Activated naive CD4-positive, alpha-beta T cell treated with anti-CD3 and anti-CD28 coated beads, Interleukin-2, amount 50 U/mL, for 16 hours (primary cell): Measurements from ENCODE around the gene KCNAB2.

Experiments
- DNase-seq: peaks from one replicate; pipeline ENCODE4 v3.0.0-alpha.2; 2020

Gene KCNAB2

DNA sequence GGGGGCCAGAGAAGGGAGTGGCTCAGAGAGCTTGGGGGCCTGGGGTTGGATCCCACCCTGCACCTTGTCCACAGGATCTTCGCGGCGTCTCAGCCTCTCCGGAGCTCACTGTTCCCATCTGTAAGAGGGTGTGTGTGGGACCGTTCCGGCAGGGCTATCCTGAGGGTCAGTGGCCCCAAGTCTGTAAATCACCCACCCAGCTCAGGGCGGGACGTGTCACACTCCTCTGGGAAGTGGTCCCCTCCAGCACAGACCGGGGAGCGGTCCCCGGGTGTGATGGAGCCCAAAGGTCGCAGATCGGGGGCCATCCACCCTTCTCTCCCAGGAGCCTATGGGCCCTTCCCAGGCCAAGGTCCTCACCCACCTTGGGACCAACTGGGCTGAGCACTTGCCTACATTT lies 40.0 kb downstream of the KCNAB2 start:
- no peak for DNase-seq

DNA sequence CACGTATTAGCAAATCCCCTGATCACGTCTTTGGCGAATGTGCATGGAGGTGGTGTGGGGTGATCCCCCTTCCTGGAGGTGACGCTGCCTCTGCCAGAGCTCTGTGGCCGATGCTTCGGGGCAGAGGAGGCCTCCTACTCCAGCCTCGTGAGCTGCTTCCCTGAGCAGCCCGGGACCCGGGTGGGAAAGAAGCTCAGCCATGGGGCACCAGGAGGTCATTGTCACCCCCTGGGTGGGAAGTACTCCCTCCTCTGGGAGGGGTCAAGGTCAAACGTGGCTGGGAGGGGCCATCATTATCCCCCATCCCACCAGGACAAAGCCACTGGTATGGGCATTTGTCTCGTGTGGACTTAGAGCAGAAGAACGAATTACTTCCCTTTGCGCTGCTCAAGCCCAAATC lies 40.7 kb downstream of the KCNAB2 start:
- DNase-seq = no peak

DNA sequence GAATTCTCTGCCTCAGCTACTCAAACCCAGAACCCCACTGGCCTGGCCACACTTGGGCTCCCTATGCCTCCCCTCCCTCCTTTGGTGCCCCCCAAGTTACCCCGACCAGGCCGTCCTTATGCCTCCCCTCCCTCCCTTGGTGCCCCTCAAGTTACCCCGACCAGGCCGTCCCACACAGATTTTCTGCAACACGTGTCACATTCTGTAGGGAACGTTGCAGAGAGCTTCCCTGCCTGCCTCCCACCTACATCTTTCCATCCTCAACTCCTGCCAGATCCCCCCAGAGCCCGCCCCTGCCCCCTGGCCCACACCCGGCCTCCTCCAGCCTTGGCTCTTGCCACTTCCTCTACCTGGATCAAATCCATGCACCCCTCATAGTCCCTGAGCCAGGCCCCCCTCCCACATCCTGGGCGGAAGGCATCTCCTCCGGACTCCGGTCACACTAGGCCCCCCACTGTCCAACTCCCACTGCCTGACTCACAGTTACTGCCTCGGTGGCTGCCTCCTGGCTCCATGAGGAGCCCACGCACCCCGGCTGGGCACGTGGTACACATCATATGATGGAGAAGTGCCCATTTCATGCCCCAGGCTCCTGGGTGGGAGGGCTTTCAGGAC lies 41.2 kb downstream of the KCNAB2 start:
- DNase-seq = no peak

DNA sequence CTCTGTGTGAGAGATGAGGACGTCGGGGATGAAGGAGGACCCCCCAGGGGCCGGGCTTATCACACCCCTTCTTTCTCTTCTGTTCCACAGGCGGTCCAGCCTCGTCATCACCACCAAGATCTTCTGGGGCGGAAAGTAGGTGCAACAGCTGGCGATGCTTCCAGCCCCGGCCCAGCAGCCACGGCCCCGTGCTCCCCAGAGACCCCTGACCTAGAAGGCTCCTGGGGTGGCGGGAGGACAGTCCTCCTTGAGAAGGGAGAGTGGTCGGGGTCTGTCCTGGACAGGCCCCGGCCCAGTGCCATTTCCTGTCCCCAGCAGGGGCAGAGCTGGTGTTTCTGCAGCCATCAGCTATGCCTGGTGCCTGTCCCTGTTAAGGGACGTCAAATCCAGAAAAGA lies 41.7 kb downstream of the KCNAB2 start:
- DNase-seq = no peak

DNA sequence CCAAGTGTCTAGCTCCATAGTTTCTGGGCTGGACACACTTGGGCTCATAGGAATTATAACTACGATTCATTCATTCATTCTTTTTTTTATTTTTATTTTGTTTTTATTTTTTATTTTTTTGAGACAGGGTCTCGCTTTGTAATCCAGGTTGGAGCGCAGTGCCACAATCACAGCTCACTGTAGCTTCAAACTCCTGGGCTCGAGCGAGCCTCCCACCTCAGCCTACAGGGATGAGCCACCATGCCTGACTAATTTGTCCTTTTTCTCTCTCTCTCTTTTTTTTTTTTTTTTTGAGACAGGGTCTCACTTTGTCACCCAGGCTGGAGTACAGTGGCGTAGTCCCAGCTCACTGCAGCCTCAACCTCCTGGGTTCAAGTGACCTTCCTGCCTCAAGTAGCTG lies 42.3 kb downstream of the KCNAB2 start:
- no peak for DNase-seq

DNA sequence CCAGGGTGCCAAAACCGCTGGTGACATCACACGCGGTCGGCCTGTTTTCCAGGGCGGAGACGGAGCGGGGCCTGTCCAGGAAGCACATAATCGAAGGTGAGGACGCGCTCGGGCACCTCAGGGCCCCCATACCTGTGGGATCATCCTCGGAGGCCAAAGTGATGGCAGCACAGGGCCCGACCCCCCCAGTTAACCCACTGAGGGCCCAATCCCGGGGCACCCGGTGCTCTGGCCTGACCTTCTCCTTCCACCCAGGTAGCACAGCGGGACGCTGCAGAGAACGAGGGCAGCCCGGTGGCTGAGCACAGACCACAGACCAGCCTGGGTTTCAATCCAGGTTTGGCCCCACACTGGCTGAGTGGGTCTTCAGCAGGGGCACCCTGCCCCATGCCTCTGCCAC lies 43.3 kb downstream of the KCNAB2 start:
- DNase-seq = no peak

DNA sequence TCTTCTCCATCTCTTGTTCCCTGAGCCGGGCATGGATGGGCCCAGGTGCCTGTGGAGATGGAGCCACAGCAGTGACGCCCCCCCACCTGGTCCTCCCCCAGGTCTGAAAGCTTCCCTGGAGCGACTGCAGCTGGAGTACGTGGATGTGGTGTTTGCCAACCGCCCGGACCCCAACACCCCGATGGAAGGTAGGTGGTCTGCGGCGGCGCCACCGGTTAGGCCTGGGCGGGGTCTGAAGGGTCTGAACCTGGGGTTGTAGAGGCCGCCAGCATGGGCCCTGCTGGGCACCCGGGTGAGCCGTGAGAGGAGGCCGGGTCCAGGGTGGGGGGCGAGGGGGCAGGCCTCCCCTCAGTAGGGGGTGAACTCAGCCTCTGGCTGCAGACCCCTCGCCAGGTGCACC lies 44.6 kb downstream of the KCNAB2 start:
- DNase-seq = no peak

DNA sequence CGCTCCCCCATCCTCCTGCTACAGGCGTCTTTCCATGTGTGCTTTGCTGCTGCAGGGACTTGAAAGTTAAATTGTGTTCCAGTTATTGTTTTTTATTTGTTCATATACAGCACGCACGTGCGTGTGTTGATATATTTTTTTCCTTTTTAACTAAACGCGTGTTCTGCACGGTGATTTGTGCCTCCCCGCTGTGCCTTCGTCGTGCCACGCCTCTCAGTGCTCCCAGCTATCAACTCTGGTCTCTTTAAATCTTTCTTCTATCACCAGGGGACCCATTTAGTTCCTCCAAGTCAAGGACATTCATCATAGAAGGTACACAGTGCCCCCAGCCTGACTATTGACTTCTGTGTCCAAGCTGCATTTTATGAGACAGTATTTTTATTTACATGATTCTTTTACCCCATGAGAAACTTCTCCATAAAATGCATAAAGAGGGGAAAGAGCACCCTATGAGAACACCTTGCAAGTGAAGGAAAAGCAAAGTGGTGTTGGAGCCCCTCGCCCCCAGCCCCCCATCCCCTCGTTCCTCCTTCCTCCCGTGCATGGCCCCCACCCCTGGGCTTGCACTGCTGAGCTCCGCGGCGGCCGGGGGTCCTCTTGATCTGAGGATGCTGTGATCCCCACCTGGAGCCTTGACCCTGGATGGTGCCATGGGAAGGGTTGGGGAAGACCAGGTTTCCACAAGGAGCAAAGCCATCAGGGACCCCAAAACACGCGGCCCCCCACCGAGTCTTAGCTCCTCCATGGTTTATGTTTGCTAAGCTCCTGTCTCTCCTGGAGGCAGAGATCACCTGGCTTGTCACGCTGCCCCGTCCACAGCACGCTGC lies 45.5 kb downstream of the KCNAB2 start:
- DNase-seq = no peak

DNA sequence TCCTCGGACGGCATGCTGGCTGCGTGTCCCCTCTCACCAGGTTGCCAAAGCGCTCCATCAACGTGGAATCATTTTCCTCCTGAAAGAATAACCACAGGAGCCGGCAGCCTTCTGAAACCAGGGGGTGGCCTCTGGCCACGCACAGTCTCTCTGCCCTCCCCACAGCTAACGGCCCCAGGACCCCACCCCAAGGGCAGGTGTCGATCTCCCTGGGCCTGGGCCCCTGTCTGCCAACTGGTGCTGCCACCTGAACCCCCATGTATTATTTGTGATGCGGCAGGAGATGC lies 46.1 kb downstream of the KCNAB2 start:
- no peak for DNase-seq

DNA sequence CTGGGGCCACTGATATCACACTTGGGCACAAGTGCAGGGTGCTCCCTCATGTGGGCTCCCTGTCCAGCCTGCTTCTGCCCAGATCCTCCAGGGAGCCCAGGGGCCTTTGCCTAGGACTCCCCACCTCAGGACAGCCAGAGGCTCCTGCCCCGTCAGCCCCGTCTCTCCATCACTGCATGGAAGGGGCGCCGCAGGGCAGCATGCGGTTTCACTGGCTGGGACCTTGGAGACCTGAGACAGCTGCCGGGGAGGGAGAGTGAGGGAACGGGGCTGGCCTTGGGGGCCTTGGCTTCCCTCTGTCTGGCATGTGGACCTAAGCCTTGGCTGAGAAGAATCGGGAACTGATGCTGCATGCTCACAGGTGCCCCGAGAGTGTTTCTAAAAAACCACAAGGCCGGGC lies 46.5 kb downstream of the KCNAB2 start:
- DNase-seq = no peak

DNA sequence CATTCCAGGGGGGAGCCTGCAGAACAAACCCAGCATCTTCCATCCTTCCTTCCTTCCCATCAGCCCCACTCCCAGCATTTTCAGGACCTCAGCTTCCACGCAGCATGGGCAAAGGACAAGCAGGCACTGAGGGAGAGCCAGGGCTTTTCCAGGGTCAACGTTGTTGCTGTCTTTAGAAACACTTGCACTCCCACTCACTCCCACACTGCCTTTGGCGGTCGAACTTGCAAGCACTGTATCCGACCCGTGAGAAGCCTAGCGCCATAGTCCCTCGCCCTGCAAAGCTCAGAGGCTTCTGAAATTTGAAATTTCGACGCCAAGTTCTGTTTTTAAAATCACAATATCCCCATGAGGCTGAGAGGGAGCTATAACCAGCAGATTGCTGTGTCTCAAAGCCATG lies 47.4 kb downstream of the KCNAB2 start:
- DNase-seq = no peak

DNA sequence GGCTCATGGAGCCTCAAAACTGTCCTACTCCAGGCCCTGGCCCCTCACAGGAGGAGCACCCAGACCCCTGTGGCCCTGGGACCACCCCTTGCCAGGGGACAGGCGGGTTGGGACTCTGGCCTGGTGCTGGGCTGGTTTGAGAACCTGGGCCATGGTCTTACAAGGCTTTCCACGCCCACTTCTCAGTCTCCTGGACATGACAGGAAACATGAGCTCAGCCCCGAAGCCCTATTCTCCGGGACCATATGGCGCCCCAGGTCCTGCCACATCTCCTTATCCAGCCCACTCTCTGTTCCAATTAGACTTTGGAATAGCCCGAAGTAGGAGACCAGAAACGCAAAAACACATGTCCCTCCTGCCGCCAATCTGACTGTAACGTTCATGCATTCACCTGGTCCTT lies 47.9 kb downstream of the KCNAB2 start:
- no peak for DNase-seq

DNA sequence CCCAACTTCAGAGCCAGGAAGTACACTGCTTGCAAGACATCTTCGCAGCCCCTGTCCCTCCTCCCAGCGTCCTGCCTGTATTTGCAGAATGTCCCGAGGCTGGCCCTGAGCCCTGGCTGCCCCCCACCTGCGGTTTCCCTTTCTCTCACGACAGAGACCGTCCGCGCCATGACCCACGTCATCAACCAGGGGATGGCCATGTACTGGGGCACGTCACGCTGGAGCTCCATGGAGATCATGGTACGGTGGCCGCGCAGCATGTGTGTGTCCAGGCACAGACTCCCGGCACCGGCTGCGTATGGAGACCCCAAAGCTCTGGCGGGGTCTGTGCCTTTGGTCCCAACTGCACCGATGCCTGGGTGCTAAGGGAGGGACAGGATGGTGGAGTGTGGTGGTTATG lies 48.6 kb downstream of the KCNAB2 start:
- DNase-seq = no peak

DNA sequence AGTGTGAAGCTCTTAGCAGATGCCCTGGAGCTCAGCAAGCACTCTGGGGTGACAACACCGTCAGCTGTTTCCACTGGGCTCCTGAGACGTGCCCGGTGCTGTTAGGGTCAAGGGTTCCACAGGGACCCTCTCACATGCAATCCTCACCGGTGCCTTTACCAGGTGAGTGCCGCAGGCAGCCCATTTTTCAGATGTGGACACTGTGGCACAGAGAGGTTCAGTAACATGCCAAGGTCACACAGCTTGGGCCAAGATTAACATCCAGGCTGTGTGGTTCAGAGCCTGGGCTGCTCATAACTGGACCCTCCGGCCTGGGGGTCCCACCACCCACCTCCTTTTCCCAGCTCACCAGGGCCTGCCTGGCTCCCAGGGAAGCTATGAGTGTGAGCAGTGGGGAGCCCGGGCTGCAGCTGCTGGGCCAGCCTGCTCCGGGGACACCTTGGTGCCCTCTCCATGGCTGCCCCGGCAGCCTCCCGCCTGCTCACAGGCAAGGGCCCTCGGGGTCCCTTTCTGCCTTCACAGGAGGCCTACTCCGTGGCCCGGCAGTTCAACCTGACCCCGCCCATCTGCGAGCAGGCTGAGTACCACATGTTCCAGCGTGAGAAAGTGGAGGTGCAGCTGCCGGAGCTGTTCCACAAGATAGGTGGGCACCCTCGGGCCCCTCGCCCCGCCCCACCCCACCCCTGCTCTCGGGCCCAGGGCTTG lies 49.3 kb downstream of the KCNAB2 start:
- no peak for DNase-seq

DNA sequence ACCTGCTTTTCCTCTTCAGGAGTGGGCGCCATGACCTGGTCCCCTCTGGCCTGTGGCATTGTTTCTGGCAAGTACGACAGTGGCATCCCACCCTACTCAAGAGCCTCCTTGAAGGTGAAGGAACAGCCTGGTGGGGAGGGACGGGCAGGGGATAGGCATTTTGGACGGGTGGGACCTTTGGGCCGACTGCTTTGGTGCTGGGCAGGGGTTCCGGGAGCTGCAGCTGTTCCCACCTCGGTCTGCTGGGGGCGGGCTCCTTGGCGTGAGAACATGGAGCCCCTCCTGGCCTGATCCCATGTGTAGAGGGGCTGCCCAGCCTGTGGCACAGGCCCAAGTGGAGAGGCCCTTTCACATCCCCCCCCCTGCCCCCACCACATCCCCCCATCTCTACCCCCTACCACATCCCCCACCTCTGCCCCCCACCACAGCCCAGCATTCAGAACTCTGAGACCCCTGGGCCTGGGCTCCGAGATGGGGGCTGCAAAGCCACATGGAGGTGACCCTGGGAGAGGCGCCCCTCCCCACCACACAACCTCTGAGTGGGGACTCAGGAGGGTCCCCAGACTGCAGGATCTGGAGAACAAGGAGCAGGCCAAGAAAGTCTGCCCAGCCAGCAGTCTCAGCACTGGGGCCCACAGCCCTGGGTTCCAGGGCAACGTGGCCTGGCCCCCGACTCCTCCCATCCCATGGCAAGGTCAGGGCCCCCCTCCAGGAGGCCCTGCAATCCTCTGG lies 50.0 kb downstream of the KCNAB2 start:
- no peak for DNase-seq

DNA sequence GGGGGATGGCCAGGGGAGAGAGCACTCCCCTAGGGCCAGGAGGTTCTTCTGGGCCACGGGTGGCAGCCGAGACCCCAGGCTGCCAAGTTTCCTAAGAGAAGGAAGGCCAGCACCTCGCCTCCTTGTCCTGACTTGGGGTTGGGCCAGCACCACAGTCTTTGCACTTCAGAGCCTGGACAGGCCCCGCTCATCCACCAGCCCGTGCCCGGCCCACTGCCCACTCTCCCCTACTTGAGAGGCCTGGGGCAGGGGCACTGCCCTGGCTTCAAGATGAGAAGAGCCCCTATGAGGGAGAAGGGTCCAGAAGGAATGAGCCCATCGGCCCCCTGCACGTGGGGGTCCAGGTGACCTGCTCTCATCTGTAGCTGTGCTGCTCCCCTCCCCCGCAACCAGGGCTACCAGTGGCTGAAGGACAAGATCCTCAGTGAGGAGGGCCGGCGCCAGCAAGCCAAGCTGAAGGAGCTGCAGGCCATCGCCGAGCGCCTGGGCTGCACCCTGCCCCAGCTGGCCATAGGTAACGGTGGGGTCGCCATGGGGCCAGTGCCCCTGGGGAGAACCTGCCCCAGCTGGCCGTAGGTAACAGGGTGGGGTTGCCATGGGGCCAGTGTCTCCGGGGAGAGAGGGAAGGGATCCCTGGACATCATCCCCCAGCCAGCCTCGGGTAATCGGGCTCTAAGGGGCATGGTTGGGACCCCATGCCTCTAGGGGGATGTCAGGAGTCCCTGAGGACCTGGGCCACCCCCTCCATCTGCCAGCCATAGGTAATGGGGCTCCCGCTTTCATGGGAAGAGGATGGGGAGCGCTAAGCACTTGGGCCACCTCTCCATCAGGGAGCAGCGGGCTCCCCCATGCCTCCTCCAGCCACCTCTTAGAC lies 50.8 kb downstream of the KCNAB2 start:
- no peak for DNase-seq

DNA sequence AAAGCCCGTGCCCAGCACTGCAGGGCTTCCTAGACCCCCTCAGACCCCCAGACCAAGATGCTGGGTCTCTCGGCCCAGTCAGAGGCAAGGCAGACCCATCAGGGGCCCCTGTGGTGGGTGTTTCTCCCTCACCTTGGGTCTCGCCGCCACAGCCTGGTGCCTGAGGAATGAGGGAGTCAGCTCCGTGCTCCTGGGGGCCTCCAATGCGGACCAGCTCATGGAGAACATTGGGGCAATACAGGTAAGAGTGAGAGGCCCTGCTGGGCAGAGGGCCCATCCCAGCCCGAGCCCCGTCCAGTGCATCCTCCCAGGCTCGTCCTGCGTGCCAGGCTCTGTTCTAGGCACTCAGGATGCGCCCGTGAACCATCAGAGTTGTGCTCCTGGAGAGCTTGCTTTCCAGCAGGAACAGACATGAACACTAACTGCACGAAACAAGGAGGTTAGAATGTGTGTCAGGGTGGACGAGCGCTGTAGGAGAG lies 51.5 kb downstream of the KCNAB2 start:
- no peak for DNase-seq

DNA sequence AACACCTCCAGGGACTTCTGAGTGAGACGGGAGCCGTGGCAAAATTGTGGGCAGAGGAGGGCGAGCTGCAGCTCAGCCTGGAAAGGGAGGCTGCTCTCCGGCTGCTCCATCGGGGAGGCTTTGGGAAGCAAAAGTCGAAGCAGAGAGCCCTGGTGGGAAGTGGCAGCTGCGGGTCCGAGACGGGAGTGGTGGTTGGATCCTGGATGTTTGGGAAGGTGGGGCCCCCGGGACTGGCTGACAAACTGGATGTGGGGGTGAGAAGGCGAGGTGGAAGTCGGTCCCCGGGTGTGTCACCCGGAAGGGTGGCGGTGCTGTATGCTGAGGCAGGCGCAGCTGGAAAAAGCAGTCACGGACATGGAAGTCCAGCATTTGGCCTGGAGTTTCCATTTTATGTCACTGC lies 52.1 kb downstream of the KCNAB2 start:
- no peak for DNase-seq

DNA sequence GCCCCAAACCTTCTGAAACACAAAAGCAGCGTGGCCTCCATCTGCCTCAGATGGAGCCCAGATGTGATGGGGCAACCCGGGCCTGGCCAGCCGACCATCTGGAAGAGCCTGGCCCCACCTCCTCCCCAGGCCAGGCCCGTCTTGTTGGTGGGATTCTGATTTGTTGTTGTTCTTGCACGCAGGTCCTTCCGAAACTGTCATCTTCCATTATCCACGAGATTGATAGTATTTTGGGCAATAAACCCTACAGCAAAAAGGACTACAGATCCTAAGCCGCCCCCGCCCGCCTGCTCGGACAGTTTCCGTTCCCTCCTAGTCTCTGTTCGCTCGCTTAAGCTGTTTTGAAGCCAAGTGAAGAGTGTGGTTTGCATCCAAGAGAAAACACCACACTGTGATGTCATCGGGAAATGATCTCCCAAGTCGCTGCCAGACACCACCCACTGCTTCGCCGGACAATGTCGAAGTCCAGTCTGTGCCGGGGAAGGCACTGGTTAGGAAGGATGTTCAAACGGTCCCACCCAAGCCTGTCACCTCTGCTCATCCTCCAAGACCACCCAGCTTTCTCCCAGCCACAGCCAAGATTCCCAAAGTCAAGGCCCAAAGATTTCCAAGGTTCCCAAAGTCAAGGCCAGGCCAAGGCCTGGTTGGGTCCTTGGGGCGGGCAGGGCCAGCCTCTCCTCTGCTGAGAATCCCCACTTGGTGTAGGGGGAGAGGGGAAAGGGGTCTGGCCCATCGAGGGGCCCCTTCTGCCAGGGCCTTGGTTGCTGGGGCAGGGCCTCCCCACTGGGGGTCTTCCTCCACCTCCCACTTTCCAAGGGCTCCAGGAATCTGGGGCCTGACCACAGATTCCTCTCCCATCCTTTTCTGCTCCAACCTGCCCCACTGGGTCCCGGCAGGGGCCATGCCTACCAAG lies 52.9 kb downstream of the KCNAB2 start:
- no peak for DNase-seq

DNA sequence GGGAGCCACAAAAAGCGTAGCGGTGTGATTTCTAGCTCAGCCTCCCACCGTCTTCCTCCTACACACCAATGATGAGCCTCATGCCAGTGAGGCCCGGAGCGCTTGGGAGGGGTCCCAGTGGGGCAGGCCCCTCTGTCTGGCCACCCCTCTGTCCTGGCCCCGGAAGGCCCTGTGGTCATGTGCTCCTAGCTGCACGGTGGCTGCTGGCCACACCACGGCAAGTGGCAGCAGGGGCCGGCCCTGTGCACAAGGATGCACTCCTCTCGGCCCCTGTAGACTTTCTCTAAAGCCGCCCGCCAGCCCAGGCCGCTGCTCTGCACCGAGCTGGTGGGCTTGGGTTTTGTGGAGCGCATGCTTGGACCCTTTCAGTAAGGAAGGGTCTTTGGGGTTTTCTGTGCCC lies 53.6 kb downstream of the KCNAB2 start:
- DNase-seq = no peak
